ENCODE results near the gene SEMA3F. TPM values are rescaled to one million over a fixed set of nuclear protein-coding genes. Genes with fewer than 3 reads are reported as not detected.

The SEMA3F gene
- total RNA-seq, 2 donors from 2014 or later, result 6.3 to 18.7 TPM

- no peak for TF ChIP-seq CTCF (IDR thresholded peaks at IDR 0.05)
- no peak overlapping the region for H3K27ac ChIP-seq
- DNase-seq (ENCODE audit: low spot score), result no peak
- H3K27me3 ChIP-seq, result no peaks in the 10 kb centered on the region
- H3K4me1 ChIP-seq, result no peaks in the 10 kb centered on the region
- H3K4me3 ChIP-seq, result no peak overlapping the region
- no peaks in the 10 kb centered on the region for H3K9me3 ChIP-seq
- no peaks in the 10 kb centered on the region for H3K36me3 ChIP-seq
Observed at GRCh38 chr3:50218448-50218847, 63.3 kb downstream of the SEMA3F start.

- Histone ChIP-seq H3K4me1 (no peaks in the 10 kb centered on the region), H3K27me3 (no peaks in the 10 kb centered on the region), H3K27ac (no peak overlapping the region), H3K4me3 (no peak overlapping the region), H3K9me3 (no peaks in the 10 kb centered on the region), H3K36me3 (no peaks in the 10 kb centered on the region)
- TF ChIP-seq CTCF (IDR thresholded peaks at IDR 0.05), result no peak
- no peak for DNase-seq (ENCODE audit: low spot score)
Observed at GRCh38 chr3:50219285-50219684, 64.2 kb downstream of the SEMA3F start.

- Histone ChIP-seq H3K27me3 (no peaks in the 10 kb centered on the region), H3K36me3 (no peaks in the 10 kb centered on the region), H3K9me3 (no peaks in the 10 kb centered on the region), H3K4me1 (no peaks in the 10 kb centered on the region), H3K4me3 (no peak overlapping the region), H3K27ac (no peak overlapping the region)
- no peak for DNase-seq (ENCODE audit: low spot score)
- TF ChIP-seq CTCF (IDR thresholded peaks at IDR 0.05), result no peak
Observed at GRCh38 chr3:50220109-50220508, 65.0 kb downstream of the SEMA3F start.

- no peaks in the 10 kb centered on the region for H3K9me3 ChIP-seq
- TF ChIP-seq CTCF (IDR thresholded peaks at IDR 0.05), result no peak
- no peaks in the 10 kb centered on the region for H3K36me3 ChIP-seq
- H3K27ac ChIP-seq, result no peak overlapping the region
- no peak overlapping the region for H3K4me3 ChIP-seq
- no peak for DNase-seq (ENCODE audit: low spot score)
- H3K4me1 ChIP-seq, result peaks cover 0 to 5% of the 10 kb centered on the region in 2 donors
- H3K27me3 ChIP-seq, result no peaks in the 10 kb centered on the region
Observed at GRCh38 chr3:50221051-50221410, 65.9 kb downstream of the SEMA3F start.

- peaks cover 0 to 10% of the 10 kb centered on the region in 2 donors for H3K4me1 ChIP-seq
- H3K27ac ChIP-seq, result no peak overlapping the region
- no peaks in the 10 kb centered on the region for H3K9me3 ChIP-seq
- no peak for TF ChIP-seq CTCF (IDR thresholded peaks at IDR 0.05)
- no peaks in the 10 kb centered on the region for H3K27me3 ChIP-seq
- no peak for DNase-seq (ENCODE audit: low spot score)
- H3K4me3 ChIP-seq, result no peak overlapping the region
- H3K36me3 ChIP-seq, result no peaks in the 10 kb centered on the region
Observed at GRCh38 chr3:50221411-50222168, 66.5 kb downstream of the SEMA3F start.

GRCh38 chr3:50222169-50222528 lies 67.0 kb downstream of the SEMA3F start:
- Histone ChIP-seq H3K27me3 (no peaks in the 10 kb centered on the region), H3K4me3 (no peak overlapping the region), H3K4me1 (peaks cover 0 to 16% of the 10 kb centered on the region in 2 donors), H3K9me3 (no peaks in the 10 kb centered on the region), H3K27ac (no peak overlapping the region), H3K36me3 (no peaks in the 10 kb centered on the region)
- DNase-seq (ENCODE audit: low spot score), result no peak
- no peak for TF ChIP-seq CTCF (IDR thresholded peaks at IDR 0.05)

Data from right atrium auricular region (tissue), 2 donors.